NCI-H128 (cell line): ENCODE results near the gene RBP4.

ENCODE experiments used
- DNase-seq: peaks from one replicate; lab custom pipeline; 2025; ENCODE audit not compliant: unreplicated experiment; lab: John Stamatoyannopoulos, UW

RBP4 gene

GRCh38 chr10:93601146-93601773 is at the start of gene RBP4:
Gene RBP4 (minus strand): TSS chr10:93601235. CDS start chr10:93601028, 207 bp downstream.
- no peak for DNase-seq

GRCh38 chr10:93639791-93640190 is 38.8 kb upstream of the RBP4 start:
- DNase-seq: no peak

- DNase-seq: no peak
These were observed 29.9 kb upstream of the RBP4 start for GRCh38 chr10:93630625-93631557.

- no peak for DNase-seq
These were observed 28.7 kb upstream of the RBP4 start for GRCh38 chr10:93629647-93630305.

- DNase-seq: no peak
These were observed 27.8 kb upstream of the RBP4 start for GRCh38 chr10:93628858-93629257.

- DNase-seq: no peak
These were observed 21.9 kb upstream of the RBP4 start for GRCh38 chr10:93622942-93623341.

- no peak for DNase-seq
These were observed 19.9 kb upstream of the RBP4 start for GRCh38 chr10:93620925-93621324.

GRCh38 chr10:93615576-93616235 is 14.7 kb upstream of the RBP4 start:
- DNase-seq: no peak

- no peak for DNase-seq
These were observed 13.2 kb upstream of the RBP4 start for GRCh38 chr10:93614101-93614825.

GRCh38 chr10:93613126-93613525 is 12.1 kb upstream of the RBP4 start:
- no peak for DNase-seq

GRCh38 chr10:93612311-93612710 is 11.3 kb upstream of the RBP4 start, which contains the start of gene PDE6C:
Gene PDE6C (plus strand): TSS chr10:93612537. CDS start chr10:93612726, 189 bp downstream.
- DNase-seq: no peak

GRCh38 chr10:93608421-93608820 is 7.4 kb upstream of the RBP4 start:
- no peak for DNase-seq

GRCh38 chr10:93604146-93604545 is 3.1 kb upstream of the RBP4 start:
- DNase-seq: no peak

- DNase-seq: no peak
These were observed 2.0 kb upstream of the RBP4 start for GRCh38 chr10:93603023-93603422.

GRCh38 chr10:93601774-93602162 is 733 bp upstream of the RBP4 start:
- no peak for DNase-seq

GRCh38 chr10:93600446-93601145 is 439 bp downstream of the RBP4 start:
- no peak for DNase-seq

- no peak for DNase-seq
These were observed 1.3 kb downstream of the RBP4 start for GRCh38 chr10:93599778-93600177.

GRCh38 chr10:93599335-93599734 is 1.7 kb downstream of the RBP4 start:
- no peak for DNase-seq

GRCh38 chr10:93598157-93598556 is 2.9 kb downstream of the RBP4 start:
- no peak for DNase-seq

- DNase-seq: no peak
These were observed 3.9 kb downstream of the RBP4 start for GRCh38 chr10:93597075-93597599.
